GM19035 (cell line): ENCODE results near the gene METTL23.

Experiments
- ATAC-seq: cut with Tn5 transposase; IDR thresholded peaks from one replicate; pipeline ENCODE4 v1.9.1; 2021; ENCODE audit not compliant: unreplicated experiment

Gene METTL23

GRCh38 chr17:76755285-76755684, 28.6 kb downstream of the METTL23 start:
- no peak for ATAC-seq

GRCh38 chr17:76757256-76757655, 30.6 kb downstream of the METTL23 start:
- no peak for ATAC-seq

DNA sequence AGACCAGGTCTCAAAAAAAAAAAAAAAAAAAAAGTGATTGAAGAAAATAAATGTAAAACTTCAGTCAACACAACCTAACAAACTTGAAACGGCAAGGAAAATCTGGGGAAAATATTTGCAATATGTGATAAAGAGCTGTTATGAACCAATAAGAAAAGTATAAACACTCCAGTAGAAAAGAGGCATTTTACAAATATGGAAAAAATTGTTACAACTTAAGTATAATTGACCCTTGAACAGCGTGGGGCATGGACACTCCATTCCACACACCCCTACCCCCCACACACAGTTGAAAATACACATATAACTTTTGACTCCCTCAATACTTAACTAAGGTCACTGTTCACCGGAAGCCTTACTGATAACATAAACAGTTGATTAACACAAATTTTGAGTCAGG, 31.9 kb downstream of the METTL23 start:
- no peak for ATAC-seq

GRCh38 chr17:76772842-76773525, 46.3 kb downstream of the METTL23 start:
- ATAC-seq = no peak

- ATAC-seq = no peak
Observed at GRCh38 chr17:76775021-76775600, 48.5 kb downstream of the METTL23 start.

GRCh38 chr17:76781056-76781982, 54.7 kb downstream of the METTL23 start:
- ATAC-seq = no peak

GRCh38 chr17:76783146-76783545, 56.5 kb downstream of the METTL23 start:
- ATAC-seq = no peak
